GM18526 (cell line): ENCODE measurements around the gene C21orf91.
A peak's percentile ranks its signal among the peaks of the same experiment; 100 is the strongest.

Experiments used
- POLR2A ChIP-seq: IDR thresholded peaks from 3 replicates; pipeline ENCODE4 v1.6.1; 2011; ENCODE audit not compliant: insufficient read length; ENCODE audit errors: extremely low read depth

Gene C21orf91

DNA sequence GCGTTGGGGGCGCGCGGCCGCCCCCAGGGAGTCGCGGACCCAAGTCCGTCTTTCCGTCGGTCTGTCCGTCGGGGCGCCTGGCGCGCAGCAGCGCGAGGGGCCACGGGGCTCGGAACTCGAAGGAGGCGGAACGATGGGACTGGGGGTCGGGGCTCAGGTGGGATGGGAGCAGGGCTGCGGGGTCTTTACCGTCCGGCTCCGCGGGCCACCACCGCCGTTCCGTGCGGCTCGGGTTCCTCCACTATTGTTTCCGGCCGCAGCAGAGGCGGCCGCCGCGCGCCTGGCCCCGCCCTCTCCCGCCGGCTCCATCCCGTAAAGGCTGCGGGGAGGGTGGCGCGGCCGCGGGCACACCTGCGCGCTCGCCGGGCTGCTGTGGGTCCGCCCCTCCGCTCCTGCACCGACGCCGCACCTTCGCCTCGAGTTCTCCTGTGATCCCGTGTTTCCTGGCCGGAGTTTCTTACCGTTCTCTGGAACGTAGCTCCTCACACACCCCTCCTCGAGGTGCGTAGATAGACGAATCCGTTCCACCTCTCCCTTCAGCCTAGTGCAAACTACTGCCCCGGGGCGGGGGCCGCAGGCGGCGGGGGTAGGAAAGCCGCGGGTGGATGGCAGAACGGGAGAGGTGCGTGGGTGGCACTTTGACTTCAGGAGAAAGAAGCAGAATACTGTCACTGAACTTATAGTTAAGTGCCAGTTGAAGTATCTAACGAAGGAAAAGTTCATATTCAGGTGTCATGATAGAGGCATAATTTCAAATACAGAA is at the start of gene C21orf91:
Gene C21orf91 (minus strand): TSS at position 243 of the 763 bp plus-strand sequence. CDS start 1,038 bp downstream, outside the sequence.
- peak; percentile 94 for TF ChIP-seq POLR2A

DNA sequence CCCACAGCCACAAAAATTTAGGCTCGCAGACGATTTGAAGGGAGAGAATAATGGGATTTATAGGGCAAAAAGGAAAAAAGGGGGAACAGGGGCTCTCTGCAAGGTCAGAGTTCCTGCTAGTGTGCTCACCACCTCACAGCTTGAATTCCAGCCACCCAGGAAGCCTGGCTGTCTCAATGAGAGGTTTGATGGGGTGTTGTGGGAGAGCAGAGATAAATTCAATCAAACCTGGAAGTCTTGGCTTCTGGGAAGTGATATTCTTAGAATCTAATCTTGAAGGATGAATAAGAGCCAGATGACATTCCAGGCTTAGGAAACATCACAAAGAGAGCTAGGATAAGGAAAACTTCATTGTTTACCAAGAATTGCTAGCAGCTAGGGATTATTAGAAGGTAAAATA is 47.4 kb upstream of the C21orf91 start:
- no peak for TF ChIP-seq POLR2A

DNA sequence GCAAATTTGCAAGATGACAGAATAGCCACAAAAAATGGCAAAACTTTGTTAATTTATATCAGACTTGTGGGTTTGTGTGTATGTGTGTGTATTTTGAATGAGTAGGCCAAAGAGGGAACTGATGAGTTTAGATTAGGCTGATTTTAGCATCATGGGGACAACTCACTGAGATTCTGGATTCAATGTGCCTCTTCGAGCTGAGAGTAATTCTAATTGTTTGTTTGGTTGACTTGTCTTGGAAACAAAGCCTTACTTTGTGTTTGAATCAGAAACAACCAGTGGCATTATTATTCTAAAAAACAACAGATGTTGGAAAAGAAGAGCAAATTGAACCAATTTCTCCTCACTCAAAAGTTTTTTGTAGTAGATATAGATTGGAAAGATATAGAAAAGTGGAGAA is 40.5 kb upstream of the C21orf91 start:
- TF ChIP-seq POLR2A = no peak

- TF ChIP-seq POLR2A = no peak
Observed at GRCh38 chr21:17858747-17859146, 39.6 kb upstream of the C21orf91 start.

DNA sequence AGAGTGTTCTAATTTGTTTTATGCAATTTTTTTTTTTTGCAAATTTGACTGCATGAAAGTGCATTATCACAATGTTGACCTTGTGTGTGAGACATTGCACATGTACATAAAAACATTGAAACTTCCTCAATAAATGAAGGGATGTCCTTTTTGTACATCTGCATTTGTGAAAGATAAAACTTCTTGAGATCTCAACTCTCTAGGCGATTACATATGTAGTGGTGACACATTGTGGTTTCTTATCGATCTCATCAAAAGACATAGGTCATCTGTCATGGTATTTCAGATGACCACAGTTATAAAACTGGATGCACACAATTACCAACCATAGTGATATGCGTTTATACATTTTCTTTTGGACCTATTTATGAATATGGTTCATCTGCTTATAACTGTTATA is 35.6 kb upstream of the C21orf91 start:
- TF ChIP-seq POLR2A = no peak

GRCh38 chr21:17853393-17854275 is 34.5 kb upstream of the C21orf91 start:
- TF ChIP-seq POLR2A = no peak

DNA sequence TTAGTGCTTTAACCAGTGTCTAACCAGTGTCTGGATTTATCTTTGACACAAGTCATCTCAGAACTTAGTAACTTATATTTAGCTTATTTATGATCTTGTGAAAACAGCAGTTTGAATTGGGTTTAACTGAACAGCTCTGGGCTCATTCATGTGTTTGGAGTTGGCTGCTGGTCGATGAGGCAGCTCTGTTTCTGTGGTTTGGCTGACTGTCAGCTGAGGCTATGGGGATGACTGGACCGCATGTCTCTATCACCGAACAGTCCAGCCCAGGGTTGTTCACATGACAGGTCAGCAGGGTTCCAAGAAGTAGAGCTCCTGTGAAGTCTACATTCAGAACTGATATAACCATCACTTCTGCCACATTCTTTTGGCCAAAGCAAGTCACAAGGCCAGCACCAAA is 29.1 kb upstream of the C21orf91 start:
- TF ChIP-seq POLR2A = no peak

- TF ChIP-seq POLR2A = no peak
Observed at GRCh38 chr21:17841103-17841502, 21.9 kb upstream of the C21orf91 start.

DNA sequence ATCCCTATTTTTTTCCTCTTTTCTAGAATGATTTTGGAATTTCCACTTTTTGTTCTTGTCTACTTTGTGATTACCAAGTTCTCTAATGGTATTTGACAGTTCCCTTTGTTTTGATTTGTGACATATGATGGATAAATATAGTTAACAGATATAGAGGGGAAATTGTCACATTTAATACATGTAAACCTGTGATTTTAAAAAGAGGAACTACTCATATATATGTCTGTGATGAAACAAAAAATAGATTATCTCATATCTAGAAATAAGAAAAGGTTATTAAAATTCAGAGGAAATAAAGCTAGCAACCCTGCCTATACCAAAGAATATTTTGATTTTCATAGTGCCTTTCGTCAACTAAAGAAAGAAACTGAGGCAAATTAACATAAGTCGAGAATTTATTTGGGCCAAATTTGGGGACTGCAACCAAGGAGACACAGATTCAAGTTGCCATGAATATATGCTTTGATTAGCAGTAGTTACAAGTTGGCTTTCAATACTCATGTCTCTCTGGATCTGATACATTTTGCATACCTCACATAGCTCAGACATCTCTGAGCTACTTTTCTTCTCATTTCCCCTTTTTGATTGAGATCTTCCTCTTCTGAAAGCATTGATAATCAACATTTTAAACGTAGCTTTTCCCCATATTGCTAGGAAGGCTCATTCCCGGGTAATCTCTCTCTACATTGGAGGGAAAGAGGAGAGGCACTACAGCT is 15.6 kb upstream of the C21orf91 start:
- TF ChIP-seq POLR2A = no peak

- TF ChIP-seq POLR2A = no peak
Observed at GRCh38 chr21:17829472-17829871, 10.3 kb upstream of the C21orf91 start.

DNA sequence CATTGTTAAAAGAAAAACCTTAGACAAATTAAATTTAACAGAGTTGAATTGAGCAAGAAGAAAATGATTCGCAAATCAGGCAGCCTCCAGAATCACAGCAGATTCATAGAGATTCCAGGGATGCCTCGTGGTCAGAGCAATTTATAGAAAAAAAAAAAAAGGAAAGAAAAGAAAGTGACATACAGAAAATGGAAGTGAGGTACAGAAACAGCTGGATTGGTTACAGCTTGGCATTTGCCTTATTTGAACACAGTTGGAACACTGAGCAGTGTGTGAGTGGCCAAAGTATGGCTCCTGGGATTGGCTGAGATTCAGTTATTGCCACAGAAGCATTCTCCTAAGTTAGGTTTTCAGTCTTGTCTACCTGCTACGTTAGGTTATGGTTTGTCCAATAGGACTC is 9.1 kb upstream of the C21orf91 start:
- TF ChIP-seq POLR2A = no peak

GRCh38 chr21:17823846-17824245 is 4.7 kb upstream of the C21orf91 start:
- TF ChIP-seq POLR2A = no peak

GRCh38 chr21:17821121-17821520 is 2.0 kb upstream of the C21orf91 start:
- no peak for TF ChIP-seq POLR2A

DNA sequence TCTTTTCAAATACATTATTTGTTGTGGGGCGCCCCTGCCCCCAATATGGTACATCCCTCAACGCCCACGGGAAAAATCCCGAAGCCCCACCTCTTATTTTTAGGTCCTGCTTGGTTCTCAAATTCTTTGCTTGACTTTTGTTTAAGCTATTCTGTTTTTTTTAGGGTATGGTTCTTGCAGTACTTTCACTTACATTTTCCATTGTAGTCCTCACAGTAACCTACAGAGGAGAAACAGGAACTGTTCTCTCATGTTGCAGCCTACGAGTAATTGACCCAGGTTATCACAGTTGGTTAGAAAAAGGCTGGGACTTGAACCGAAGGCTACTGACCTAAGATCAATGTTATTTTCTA is 697 bp upstream of the C21orf91 start:
- no peak for TF ChIP-seq POLR2A

DNA sequence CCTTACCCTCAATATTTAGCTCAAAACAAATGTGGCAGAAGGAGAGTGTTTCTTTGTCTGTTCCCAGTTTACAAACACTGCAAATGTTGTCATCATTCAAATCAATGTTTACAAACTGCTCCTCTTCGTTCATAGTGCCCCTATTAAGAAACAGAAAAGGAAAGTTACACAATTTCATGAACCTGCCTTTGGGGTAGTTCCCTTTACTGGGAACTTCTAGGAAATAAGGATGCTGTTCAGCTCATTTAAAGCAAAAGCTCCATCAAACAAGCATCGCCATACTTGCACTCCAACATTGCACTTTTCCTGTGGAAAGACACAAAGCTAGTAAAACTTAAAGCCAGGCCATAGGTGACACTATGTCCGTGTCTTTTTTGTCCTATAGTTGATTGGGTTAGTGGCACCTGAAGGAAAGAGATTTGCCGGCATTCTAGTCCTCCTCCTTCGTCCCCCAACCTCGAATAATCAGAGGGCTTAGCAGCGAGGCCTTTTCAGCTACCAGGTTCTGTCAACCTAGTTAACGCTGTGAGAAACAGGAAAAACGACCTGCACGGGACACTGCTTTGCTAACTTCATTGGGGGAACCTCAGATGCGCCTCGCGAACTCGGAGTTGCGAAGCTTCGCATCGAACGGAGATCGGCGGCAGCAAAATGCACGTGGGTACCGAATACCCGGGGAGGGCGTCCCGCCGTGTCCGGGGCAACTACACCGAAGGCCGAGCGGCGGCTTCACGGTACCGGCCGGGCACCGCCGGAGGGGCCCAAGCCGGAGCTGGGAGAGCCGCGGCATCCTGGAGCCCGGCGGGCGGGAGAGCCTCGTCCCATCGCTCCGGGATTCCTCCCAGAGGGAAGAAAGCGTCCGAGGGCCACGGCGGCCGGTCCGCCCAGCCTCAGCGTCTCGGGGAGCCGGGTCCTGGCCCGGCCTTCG is 706 bp downstream of the C21orf91 start:
- no peak for TF ChIP-seq POLR2A

DNA sequence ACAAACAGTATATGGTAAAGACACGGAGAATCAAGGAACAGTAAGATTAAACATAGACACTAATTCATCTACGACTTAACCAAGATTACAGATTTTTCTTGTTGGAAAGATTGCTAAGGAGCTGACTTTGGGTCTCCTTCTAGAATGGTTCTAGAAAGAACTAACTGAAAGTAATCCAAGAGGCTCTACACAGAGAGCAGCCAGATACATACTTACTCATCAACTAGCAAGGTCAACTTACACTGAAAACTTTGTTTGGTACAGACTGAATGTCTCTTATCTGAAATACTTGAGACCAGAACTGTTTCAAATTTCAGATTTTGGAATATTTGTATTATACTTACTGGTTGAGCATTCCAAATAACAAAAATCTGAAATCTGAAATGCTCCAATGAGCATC is 5.8 kb downstream of the C21orf91 start:
- TF ChIP-seq POLR2A = no peak
